Measurements from ENCODE around the gene ZEB2. TPM values are rescaled to one million over a fixed set of nuclear protein-coding genes. Genes with fewer than 3 reads are reported as not detected.

ZEB2 gene
- total RNA-seq, 4 donors from 2014 or later = 19.8 to 69.6 (median 42.9) TPM

DNA sequence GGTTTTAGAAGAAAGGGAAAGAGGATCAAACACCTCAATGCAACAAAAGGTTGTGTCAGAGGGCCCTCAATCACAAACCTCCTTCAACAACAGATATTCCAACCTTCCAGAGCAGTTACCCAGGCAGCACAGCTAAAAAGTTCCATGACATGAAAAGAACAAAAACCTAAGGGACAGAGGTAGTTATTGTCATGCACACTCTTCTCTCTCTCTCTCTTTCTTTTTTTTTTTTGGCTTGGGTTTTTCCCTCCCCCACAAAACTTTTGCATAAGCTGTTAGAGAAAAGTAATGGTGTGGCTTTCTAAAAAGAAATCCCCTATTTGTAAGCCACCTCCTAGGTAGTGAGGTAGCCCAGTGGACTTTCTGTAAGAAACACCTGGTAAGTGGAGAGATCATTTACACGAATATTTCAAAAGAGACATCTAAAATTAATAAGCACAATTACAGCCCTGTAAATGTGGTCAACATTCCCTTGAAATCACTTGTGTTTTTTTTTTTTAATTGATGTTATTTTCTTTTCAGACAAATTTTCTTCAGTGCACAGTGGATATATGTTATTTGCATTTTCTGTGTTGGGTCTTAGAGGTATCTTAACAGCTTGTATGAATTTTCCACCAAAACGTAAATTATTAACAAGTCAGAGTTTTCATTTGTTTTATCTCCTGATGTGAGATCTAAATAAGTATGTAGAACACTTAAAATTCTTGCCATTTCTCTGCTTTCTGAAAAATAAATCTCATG is 48.4 kb downstream of the ZEB2 start:
- no peak overlapping the region for H3K27ac ChIP-seq
- peaks cover 0 to 25% (median 2%) of the 10 kb centered on the region in 4 donors for H3K4me1 ChIP-seq
- intact Hi-C loops (cut with DNase I; ENCODE audit: low total_unique reads) = no loop called here
- peaks cover 54% of the 10 kb centered on the region for H3K27me3 ChIP-seq
- no peak for DNase-seq
- no peaks in the 10 kb centered on the region for H3K9me3 ChIP-seq
- WGBS, 2 donors (ENCODE audit: low coverage in 1 of 2) = 33 to 44% methylated on average over 2 of the region's 2 CpGs
- TF ChIP-seq POLR2A (IDR thresholded peaks at IDR 0.05) = no peak
- TF ChIP-seq, protein P1, sequence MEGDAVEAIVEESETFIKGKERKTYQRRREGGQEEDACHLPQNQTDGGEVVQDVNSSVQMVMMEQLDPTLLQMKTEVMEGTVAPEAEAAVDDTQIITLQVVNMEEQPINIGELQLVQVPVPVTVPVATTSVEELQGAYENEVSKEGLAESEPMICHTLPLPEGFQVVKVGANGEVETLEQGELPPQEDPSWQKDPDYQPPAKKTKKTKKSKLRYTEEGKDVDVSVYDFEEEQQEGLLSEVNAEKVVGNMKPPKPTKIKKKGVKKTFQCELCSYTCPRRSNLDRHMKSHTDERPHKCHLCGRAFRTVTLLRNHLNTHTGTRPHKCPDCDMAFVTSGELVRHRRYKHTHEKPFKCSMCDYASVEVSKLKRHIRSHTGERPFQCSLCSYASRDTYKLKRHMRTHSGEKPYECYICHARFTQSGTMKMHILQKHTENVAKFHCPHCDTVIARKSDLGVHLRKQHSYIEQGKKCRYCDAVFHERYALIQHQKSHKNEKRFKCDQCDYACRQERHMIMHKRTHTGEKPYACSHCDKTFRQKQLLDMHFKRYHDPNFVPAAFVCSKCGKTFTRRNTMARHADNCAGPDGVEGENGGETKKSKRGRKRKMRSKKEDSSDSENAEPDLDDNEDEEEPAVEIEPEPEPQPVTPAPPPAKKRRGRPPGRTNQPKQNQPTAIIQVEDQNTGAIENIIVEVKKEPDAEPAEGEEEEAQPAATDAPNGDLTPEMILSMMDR (IDR thresholded peaks at IDR 0.05) = no peak
- no peak for TF ChIP-seq EP300 (IDR thresholded peaks at IDR 0.05; ENCODE audit: low read depth)
- no peak for TF ChIP-seq POLR2AphosphoS5 (IDR thresholded peaks at IDR 0.05)
- H3K36me3 ChIP-seq = no peaks in the 10 kb centered on the region
- no peak overlapping the region for H3K4me3 ChIP-seq
- in situ Hi-C loops (cut with MboI; ENCODE audit: low pct_ligation_motif_present in 1 of 4, low pct_unique_long_range_greater_than_20kb in 1 of 4, low sequenced_read_pairs in 3 of 4) = no loop called here

DNA sequence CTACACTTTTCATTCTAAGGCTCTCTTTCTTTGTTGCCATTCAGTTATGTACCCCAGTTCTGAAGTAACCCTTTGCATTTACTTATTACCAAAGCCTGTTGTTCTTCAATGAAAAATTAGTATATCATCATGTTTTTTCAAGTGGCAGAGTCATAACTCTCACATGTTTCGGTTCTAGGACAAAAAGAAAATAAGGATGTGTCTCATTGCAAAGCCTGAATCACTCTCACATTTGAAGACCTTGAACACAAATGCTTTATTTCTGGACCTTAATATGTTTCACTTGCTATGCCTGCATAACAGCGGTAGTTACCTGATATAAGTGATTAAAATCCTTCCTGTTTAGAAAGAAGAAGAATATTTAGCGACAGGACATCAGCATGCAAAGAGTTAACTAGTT is 49.1 kb downstream of the ZEB2 start:
- H3K4me1 ChIP-seq = peaks cover 0 to 19% (median 2%) of the 10 kb centered on the region in 4 donors
- WGBS, 2 donors (ENCODE audit: low coverage in 1 of 2) = 36 to 50% methylated on average over 2 to 3 of the region's 3 CpGs
- H3K9me3 ChIP-seq = no peaks in the 10 kb centered on the region
- no peak overlapping the region for H3K4me3 ChIP-seq
- no peak overlapping the region for H3K27ac ChIP-seq
- DNase-seq = no peak
- intact Hi-C loops (cut with DNase I; ENCODE audit: low total_unique reads) (no loop called here), in situ Hi-C loops (cut with MboI; ENCODE audit: low pct_ligation_motif_present in 1 of 4, low pct_unique_long_range_greater_than_20kb in 1 of 4, low sequenced_read_pairs in 3 of 4) (no loop called here)
- H3K27me3 ChIP-seq = peaks cover 53% of the 10 kb centered on the region
- H3K36me3 ChIP-seq = no peaks in the 10 kb centered on the region
- TF ChIP-seq EP300 (IDR thresholded peaks at IDR 0.05; ENCODE audit: low read depth) (no peak), POLR2AphosphoS5 (IDR thresholded peaks at IDR 0.05) (no peak), POLR2A (IDR thresholded peaks at IDR 0.05) (no peak)
- TF ChIP-seq, protein P1 (IDR thresholded peaks at IDR 0.05) = no peak

DNA sequence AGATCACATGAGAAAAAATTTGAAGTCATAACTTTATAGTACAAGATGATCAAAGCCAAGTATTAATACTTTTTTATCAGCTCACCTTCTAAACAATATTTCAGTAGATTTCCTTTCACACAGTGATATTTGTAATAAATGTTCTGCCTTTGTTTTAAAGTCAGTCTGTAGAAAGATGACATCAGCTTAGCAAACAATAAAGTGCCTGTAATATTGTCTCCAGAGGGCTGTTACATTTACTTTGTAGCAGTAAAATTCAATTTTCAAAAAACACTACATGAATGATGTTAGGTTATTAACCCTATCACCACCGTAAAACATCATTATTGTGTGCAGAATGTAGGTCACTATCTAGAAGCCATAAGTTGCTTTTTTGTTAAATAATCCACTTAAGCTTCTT is 49.6 kb downstream of the ZEB2 start:
- WGBS, 2 donors (ENCODE audit: low coverage in 1 of 2) = 17 to 30% methylated on average over 1 of the region's 1 CpG

DNA sequence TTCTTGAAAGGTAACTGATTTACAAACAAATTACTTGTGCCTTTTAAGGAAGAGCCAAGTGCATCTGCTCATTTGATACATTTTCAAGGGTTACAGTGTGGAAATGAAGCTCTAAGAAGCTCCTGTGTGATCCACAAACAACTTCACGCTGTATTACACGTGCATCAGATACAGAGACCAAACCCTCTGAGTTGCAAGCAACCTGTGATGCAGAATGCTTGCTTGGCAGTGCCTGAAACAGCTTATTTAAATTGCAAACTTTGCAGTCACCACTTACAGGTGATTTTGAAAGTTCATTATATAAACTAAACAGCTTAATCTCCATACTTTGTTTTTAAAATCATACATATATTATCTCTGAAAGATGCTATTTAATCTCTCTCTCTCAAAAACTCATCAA is 50.1 kb downstream of the ZEB2 start:
- Histone ChIP-seq H3K9me3 (no peaks in the 10 kb centered on the region), H3K36me3 (no peaks in the 10 kb centered on the region), H3K4me3 (no peak overlapping the region), H3K4me1 (peaks cover 0 to 20% (median 2%) of the 10 kb centered on the region in 4 donors), H3K27ac (no peak overlapping the region), H3K27me3 (peaks cover 53% of the 10 kb centered on the region)
- 40 to 41% methylated on average over 2 of the region's 2 CpGs for WGBS, 2 donors (ENCODE audit: low coverage in 1 of 2)
- in situ Hi-C loops (cut with MboI; ENCODE audit: low pct_ligation_motif_present in 1 of 4, low pct_unique_long_range_greater_than_20kb in 1 of 4, low sequenced_read_pairs in 3 of 4) (no loop called here), intact Hi-C loops (cut with DNase I; ENCODE audit: low total_unique reads) (no loop called here)
- TF ChIP-seq POLR2AphosphoS5 (IDR thresholded peaks at IDR 0.05) (no peak), POLR2A (IDR thresholded peaks at IDR 0.05) (no peak)
- TF ChIP-seq, protein P1 (IDR thresholded peaks at IDR 0.05) = no peak
- no peak for DNase-seq

More for the DNA sequence above, 49.6 kb downstream of the ZEB2 start:
- no peak for DNase-seq
- H3K27ac ChIP-seq = no peak overlapping the region
- no peaks in the 10 kb centered on the region for H3K9me3 ChIP-seq
- peaks cover 53% of the 10 kb centered on the region for H3K27me3 ChIP-seq
- H3K4me3 ChIP-seq = no peak overlapping the region
- intact Hi-C loops (cut with DNase I; ENCODE audit: low total_unique reads) = no loop called here
- peaks cover 0 to 18% (median 2%) of the 10 kb centered on the region in 4 donors for H3K4me1 ChIP-seq
- in situ Hi-C loops (cut with MboI; ENCODE audit: low pct_ligation_motif_present in 1 of 4, low pct_unique_long_range_greater_than_20kb in 1 of 4, low sequenced_read_pairs in 3 of 4) = no loop called here
- TF ChIP-seq POLR2AphosphoS5 (IDR thresholded peaks at IDR 0.05) (no peak), POLR2A (IDR thresholded peaks at IDR 0.05) (no peak), EP300 (IDR thresholded peaks at IDR 0.05; ENCODE audit: low read depth) (no peak)
- TF ChIP-seq, protein P1 (IDR thresholded peaks at IDR 0.05) = no peak
- H3K36me3 ChIP-seq = no peaks in the 10 kb centered on the region

All from transverse colon (tissue), 4 donors.